IPS DF 6.9 (cell line): Measurements from ENCODE around the gene MAML3.

Experiments
- DNase-seq: peaks from one replicate; pipeline ENCODE4 v3.0.0-alpha.2; 2013; ENCODE audit warnings: low read depth, low spot score
- H3K27ac ChIP-seq: one replicate; pipeline ENCODE4 v1.5.1; 2013; ENCODE audit warnings: low read length, control low read depth
- H3K27me3 ChIP-seq: 2 replicates; pipeline ENCODE4 v1.6.1; 2013; ENCODE audit warnings: mild to moderate bottlenecking, low read length; ENCODE audit not compliant: control insufficient read depth, insufficient read depth
- H3K36me3 ChIP-seq: 2 replicates; pipeline ENCODE4 v1.6.1; 2013; ENCODE audit warnings: low read length; ENCODE audit not compliant: control insufficient read depth, insufficient read depth
- H3K4me1 ChIP-seq: 2 replicates; pipeline ENCODE4 v1.6.1; 2013; ENCODE audit warnings: low read length; ENCODE audit not compliant: control insufficient read depth, insufficient read depth
- H3K4me3 ChIP-seq: 2 replicates; pipeline ENCODE4 v1.5.1; 2013; ENCODE audit warnings: mild to moderate bottlenecking, low read length
- H3K9me3 ChIP-seq: 2 replicates; pipeline ENCODE4 v1.6.1; 2013; ENCODE audit warnings: low read length, inconsistent platforms; ENCODE audit not compliant: control insufficient read depth, insufficient read depth
- WGBS: extraction: QIAGEN DNeasy Blood & Tissue Kit; methylation state at CpG from one replicate; pipeline ENCODE4 v1.1.7; 2013; ENCODE audit warnings: mixed read lengths, missing lambda C conversion rate; ENCODE audit not compliant: insufficient read length, insufficient coverage; 5-methylcytosine and 5-hydroxymethylcytosine counted together

MAML3 gene

GRCh38 chr4:140031061-140031460, 122.9 kb downstream of the MAML3 start:
- Histone ChIP-seq H3K9me3 (no peaks in the 10 kb centered on the region), H3K4me3 (no peak overlapping the region), H3K27me3 (no peaks in the 10 kb centered on the region), H3K36me3 (no peaks in the 10 kb centered on the region), H3K27ac (no peak overlapping the region), H3K4me1 (no peaks in the 10 kb centered on the region)
- no CpG with 5 or more reads among the region's 6 CpGs for WGBS
- DNase-seq: no peak

GRCh38 chr4:140028676-140029517, 125.1 kb downstream of the MAML3 start:
- Histone ChIP-seq H3K36me3 (no peaks in the 10 kb centered on the region), H3K27ac (no peak overlapping the region), H3K4me1 (no peaks in the 10 kb centered on the region), H3K4me3 (no peak overlapping the region), H3K27me3 (no peaks in the 10 kb centered on the region), H3K9me3 (no peaks in the 10 kb centered on the region)
- WGBS: no CpG with 5 or more reads among the region's 6 CpGs
- no peak for DNase-seq

- H3K36me3 ChIP-seq: no peaks in the 10 kb centered on the region
- no peaks in the 10 kb centered on the region for H3K27me3 ChIP-seq
- no peaks in the 10 kb centered on the region for H3K9me3 ChIP-seq
- no peaks in the 10 kb centered on the region for H3K4me1 ChIP-seq
- H3K27ac ChIP-seq: no peak overlapping the region
- no peak for DNase-seq
- WGBS: no CpG with 5 or more reads among the region's 1 CpG
- H3K4me3 ChIP-seq: no peak overlapping the region
Observed at GRCh38 chr4:140028101-140028500, 125.9 kb downstream of the MAML3 start.

GRCh38 chr4:140027101-140027500, 126.9 kb downstream of the MAML3 start:
- Histone ChIP-seq H3K27ac (no peak overlapping the region), H3K36me3 (no peaks in the 10 kb centered on the region), H3K4me3 (no peak overlapping the region), H3K27me3 (no peaks in the 10 kb centered on the region), H3K9me3 (no peaks in the 10 kb centered on the region), H3K4me1 (no peaks in the 10 kb centered on the region)
- no CpG with 5 or more reads among the region's 5 CpGs for WGBS
- no peak for DNase-seq

GRCh38 chr4:140025470-140025869, 128.5 kb downstream of the MAML3 start:
- H3K4me3 ChIP-seq: no peak overlapping the region
- H3K36me3 ChIP-seq: no peaks in the 10 kb centered on the region
- no peaks in the 10 kb centered on the region for H3K9me3 ChIP-seq
- DNase-seq: no peak
- WGBS: no CpG with 5 or more reads among the region's 6 CpGs
- no peak overlapping the region for H3K27ac ChIP-seq
- no peaks in the 10 kb centered on the region for H3K4me1 ChIP-seq
- no peaks in the 10 kb centered on the region for H3K27me3 ChIP-seq

GRCh38 chr4:140020457-140021361, 133.3 kb downstream of the MAML3 start:
- Histone ChIP-seq H3K9me3 (no peaks in the 10 kb centered on the region), H3K27me3 (no peaks in the 10 kb centered on the region), H3K27ac (no peak overlapping the region), H3K36me3 (no peaks in the 10 kb centered on the region), H3K4me3 (no peak overlapping the region), H3K4me1 (no peaks in the 10 kb centered on the region)
- no peak for DNase-seq
- WGBS: no CpG with 5 or more reads among the region's 4 CpGs

- no peak for DNase-seq
- H3K4me1 ChIP-seq: no peaks in the 10 kb centered on the region
Observed at GRCh38 chr4:140019619-140020347, 134.2 kb downstream of the MAML3 start.

GRCh38 chr4:140018931-140019618, 134.9 kb downstream of the MAML3 start:
- Histone ChIP-seq H3K36me3 (no peaks in the 10 kb centered on the region), H3K27ac (no peak overlapping the region), H3K9me3 (no peaks in the 10 kb centered on the region), H3K27me3 (no peaks in the 10 kb centered on the region), H3K4me3 (no peak overlapping the region), H3K4me1 (no peaks in the 10 kb centered on the region)
- no peak for DNase-seq
- no CpG with 5 or more reads among the region's 3 CpGs for WGBS

More at GRCh38 chr4:140019619-140020347, 134.2 kb downstream of the MAML3 start:
- no CpG with 5 or more reads among the region's 3 CpGs for WGBS
- Histone ChIP-seq H3K27me3 (no peaks in the 10 kb centered on the region), H3K27ac (no peak overlapping the region), H3K36me3 (no peaks in the 10 kb centered on the region), H3K4me3 (no peak overlapping the region), H3K9me3 (no peaks in the 10 kb centered on the region)

- no CpG with 5 or more reads among the region's 5 CpGs for WGBS
- Histone ChIP-seq H3K9me3 (no peaks in the 10 kb centered on the region), H3K27me3 (no peaks in the 10 kb centered on the region), H3K4me3 (no peak overlapping the region), H3K36me3 (no peaks in the 10 kb centered on the region), H3K4me1 (no peaks in the 10 kb centered on the region), H3K27ac (no peak overlapping the region)
- no peak for DNase-seq
Observed at GRCh38 chr4:140014284-140014683, 139.7 kb downstream of the MAML3 start.
